Parathyroid adenoma (tissue), 2 donors: ENCODE measurements around the gene ACLY.

ENCODE experiments used
- H2AFZ ChIP-seq: fragments of 300-600 bp; sonication (generic); one replicate; pipeline ENCODE4 v1.7.0; 2017; ENCODE audit warnings: antibody characterized with exemption, mild to moderate bottlenecking
- H3K27ac ChIP-seq: fragments of 300-600 bp; sonication (generic); one replicate; pipeline ENCODE4 v1.7.0; 2017
- H3K27me3 ChIP-seq: fragments of 300-600 bp; sonication (generic); one replicate; pipeline ENCODE4 v1.7.0; 2017; ENCODE audit warnings: low read length; ENCODE audit not compliant: control insufficient read depth, insufficient read depth
- H3K36me3 ChIP-seq: fragments of 300-600 bp; sonication (generic); one replicate; pipeline ENCODE4 v1.7.0; 2017; ENCODE audit warnings: low read length; ENCODE audit not compliant: control insufficient read depth, insufficient read depth
- H3K4me1 ChIP-seq: fragments of 300-600 bp; sonication (generic); one replicate; pipeline ENCODE4 v1.7.0; 2017; ENCODE audit warnings: control low read depth
- H3K4me2 ChIP-seq: fragments of 300-600 bp; sonication (generic); one replicate; pipeline ENCODE4 v1.7.0; 2017; ENCODE audit warnings: low read length
- H3K4me3 ChIP-seq: fragments of 300-600 bp; sonication (generic); one replicate; pipeline ENCODE4 v1.7.0; 2017; ENCODE audit warnings: low read depth, low read length
- H3K79me2 ChIP-seq: fragments of 300-600 bp; sonication (generic); one replicate; pipeline ENCODE4 v1.7.0; 2017; ENCODE audit warnings: control low read depth
- H3K9ac ChIP-seq: fragments of 300-600 bp; sonication (generic); one replicate; pipeline ENCODE4 v1.7.0; 2017; ENCODE audit warnings: mild to moderate bottlenecking
- H3K9me3 ChIP-seq: fragments of 300-600 bp; sonication (generic); one replicate; pipeline ENCODE4 v1.7.0; 2017; ENCODE audit warnings: low read length; ENCODE audit not compliant: control insufficient read depth
- TF ChIP-seq, protein P1 (sequence below): fragments of 300-600 bp; sonication (generic); IDR thresholded peaks from one replicate; pipeline ENCODE4 v1.7.0; 2017; ENCODE audit warnings: antibody characterized with exemption, mild to moderate bottlenecking
- donor health status: primary hyperparathyroidism.

ACLY gene

GRCh38 chr17:41893384-41893783, 25.4 kb downstream of the ACLY start:
- Histone ChIP-seq H3K27me3 (no peaks in the 10 kb centered on the region), H3K4me2 (no peak overlapping the region), H3K4me3 (no peak overlapping the region), H3K27ac (no peak overlapping the region), H3K4me1 (no peaks in the 10 kb centered on the region), H2AFZ (no peak overlapping the region), H3K36me3 (no peaks in the 10 kb centered on the region), H3K9me3 (no peaks in the 10 kb centered on the region), H3K9ac (no peak overlapping the region), H3K79me2 (no peaks in the 10 kb centered on the region)
- TF ChIP-seq, protein P1, sequence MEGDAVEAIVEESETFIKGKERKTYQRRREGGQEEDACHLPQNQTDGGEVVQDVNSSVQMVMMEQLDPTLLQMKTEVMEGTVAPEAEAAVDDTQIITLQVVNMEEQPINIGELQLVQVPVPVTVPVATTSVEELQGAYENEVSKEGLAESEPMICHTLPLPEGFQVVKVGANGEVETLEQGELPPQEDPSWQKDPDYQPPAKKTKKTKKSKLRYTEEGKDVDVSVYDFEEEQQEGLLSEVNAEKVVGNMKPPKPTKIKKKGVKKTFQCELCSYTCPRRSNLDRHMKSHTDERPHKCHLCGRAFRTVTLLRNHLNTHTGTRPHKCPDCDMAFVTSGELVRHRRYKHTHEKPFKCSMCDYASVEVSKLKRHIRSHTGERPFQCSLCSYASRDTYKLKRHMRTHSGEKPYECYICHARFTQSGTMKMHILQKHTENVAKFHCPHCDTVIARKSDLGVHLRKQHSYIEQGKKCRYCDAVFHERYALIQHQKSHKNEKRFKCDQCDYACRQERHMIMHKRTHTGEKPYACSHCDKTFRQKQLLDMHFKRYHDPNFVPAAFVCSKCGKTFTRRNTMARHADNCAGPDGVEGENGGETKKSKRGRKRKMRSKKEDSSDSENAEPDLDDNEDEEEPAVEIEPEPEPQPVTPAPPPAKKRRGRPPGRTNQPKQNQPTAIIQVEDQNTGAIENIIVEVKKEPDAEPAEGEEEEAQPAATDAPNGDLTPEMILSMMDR: no peak

DNA sequence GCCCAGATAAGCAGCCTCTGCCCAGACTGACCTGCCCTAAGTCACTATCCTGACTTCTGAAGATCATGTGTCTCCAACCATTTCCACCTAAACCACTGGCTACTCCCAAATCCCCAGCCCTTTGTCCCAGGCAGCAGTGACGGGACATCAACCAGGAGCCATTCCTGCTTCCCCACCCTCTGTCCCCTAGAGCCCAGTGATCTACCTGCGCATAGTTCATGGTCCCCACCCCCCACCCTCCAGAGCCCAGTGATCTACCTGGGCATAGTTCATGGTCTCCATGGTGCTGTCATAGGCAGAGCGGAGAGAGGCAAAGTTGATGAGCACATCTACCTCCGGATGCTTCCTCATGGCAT, 26.8 kb downstream of the ACLY start:
- H3K36me3 ChIP-seq: no peaks in the 10 kb centered on the region
- TF ChIP-seq, protein P1: no peak
- no peak overlapping the region for H3K9ac ChIP-seq
- no peaks in the 10 kb centered on the region for H3K4me1 ChIP-seq
- H3K4me2 ChIP-seq: no peak overlapping the region
- H3K79me2 ChIP-seq: no peaks in the 10 kb centered on the region
- H3K9me3 ChIP-seq: no peaks in the 10 kb centered on the region
- no peak overlapping the region for H2AFZ ChIP-seq
- no peaks in the 10 kb centered on the region for H3K27me3 ChIP-seq
- H3K4me3 ChIP-seq: no peak overlapping the region
- no peak overlapping the region for H3K27ac ChIP-seq

DNA sequence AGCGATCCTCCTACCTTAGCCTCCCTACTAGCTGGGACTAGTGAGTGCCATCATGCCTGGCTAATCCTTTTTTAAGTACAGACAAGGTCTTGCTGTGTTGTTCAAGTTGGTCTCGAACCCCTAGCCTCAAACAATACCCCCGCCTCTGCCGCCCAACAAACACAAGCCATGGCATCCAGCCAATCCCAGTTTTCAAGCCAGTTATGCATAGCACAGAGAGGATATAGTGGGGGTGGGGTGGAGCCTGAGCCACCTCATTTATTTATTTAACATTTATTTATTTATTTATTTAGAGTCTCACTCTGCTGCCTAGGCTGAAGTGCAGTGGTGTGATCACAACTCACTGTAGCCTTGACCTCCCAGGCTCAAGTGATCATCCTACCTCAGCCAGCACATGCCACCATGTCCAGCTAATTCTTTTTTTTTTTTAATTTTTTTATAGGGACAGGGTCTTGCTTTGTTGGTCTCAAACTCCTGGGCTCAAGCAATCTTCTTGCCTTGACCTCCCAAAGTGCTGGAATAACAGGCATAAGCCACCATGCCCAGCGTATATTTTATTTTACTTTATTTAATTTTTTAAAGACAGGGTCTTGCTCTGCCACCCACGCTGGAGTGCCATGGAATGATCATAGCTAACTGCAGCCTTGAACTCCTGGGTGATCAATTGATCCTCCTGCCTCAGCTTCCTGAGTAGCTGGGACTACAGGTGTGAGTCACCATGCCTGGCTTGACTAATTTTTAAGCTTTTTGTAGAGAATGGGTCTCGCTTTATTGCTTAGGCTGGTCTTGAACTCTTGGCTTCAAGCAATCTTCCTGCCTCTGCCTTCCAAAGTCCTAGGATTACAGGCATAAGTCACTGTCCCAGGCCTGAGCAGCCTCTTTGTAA, 27.4 kb downstream of the ACLY start:
- Histone ChIP-seq H3K4me3 (no peak overlapping the region), H2AFZ (no peak overlapping the region), H3K27me3 (no peaks in the 10 kb centered on the region), H3K27ac (no peak overlapping the region), H3K4me1 (no peaks in the 10 kb centered on the region), H3K9ac (no peak overlapping the region), H3K79me2 (no peaks in the 10 kb centered on the region), H3K4me2 (no peak overlapping the region), H3K9me3 (no peaks in the 10 kb centered on the region), H3K36me3 (no peaks in the 10 kb centered on the region)
- TF ChIP-seq, protein P1: no peak

- TF ChIP-seq, protein P1: no peak
- Histone ChIP-seq H3K9ac (no peak overlapping the region), H3K27me3 (no peaks in the 10 kb centered on the region), H3K4me3 (no peak overlapping the region), H3K79me2 (no peaks in the 10 kb centered on the region), H3K36me3 (no peaks in the 10 kb centered on the region), H3K4me2 (no peak overlapping the region), H2AFZ (no peak overlapping the region), H3K27ac (no peak overlapping the region), H3K9me3 (no peaks in the 10 kb centered on the region), H3K4me1 (no peaks in the 10 kb centered on the region)
Observed at GRCh38 chr17:41888332-41888965, 30.3 kb downstream of the ACLY start.
